Measurements from ENCODE around the gene EP300. TPM values are rescaled to one million over a fixed set of nuclear protein-coding genes. Genes with fewer than 3 reads are reported as not detected.

The EP300 gene
- total and polyA plus RNA-seq, 2 of the 8 experiments (the other 6 are each of a cell fraction or from before 2014, with no cell fraction given), result 39.5 to 109 TPM

GRCh38 chr22:41191467-41191866 is 99.1 kb downstream of the EP300 start:
- ChIA-PET CTCF (ENCODE audit: partially characterized antibody) (interaction anchor here (1.4 to 3.4 kb wide), 5 partner anchors 9 to 46 kb away, joined by 4 to 17 read pairs (median 10); no protein-coding TSS in a partner anchor), POLR2A (ENCODE audit: partially characterized antibody) (interaction anchor here (1.1 to 6.4 kb wide), 3 partner anchors 10 to 46 kb away, joined by 3 to 30 read pairs (median 5); no protein-coding TSS in a partner anchor)
- no peak overlapping the region for H3K4me3 ChIP-seq (ENCODE audit: extremely low read depth in 1 of 4, insufficient read depth in 2 of 4, low read depth in 3 of 4, low read length in 4 of 4)
- H3K23me2 ChIP-seq (ENCODE audit: low read depth, low read length), result peaks cover 2% of the 10 kb centered on the region; the same call in 1 of the 2 replicates
- no peaks in the 10 kb centered on the region for H3K4me1 ChIP-seq (replicated peaks in 1 of 4; ENCODE audit: control insufficient read depth in 3 of 4, insufficient read depth in 4 of 4, low read length in 3 of 4)
- no peaks in the 10 kb centered on the region for H3K79me2 ChIP-seq (ENCODE audit: control insufficient read depth in 1 of 2, insufficient read depth in 2 of 2, low read length in 2 of 2)
- no peak for DNase-seq (ENCODE audit: low read depth in 1 of 2, low spot score in 2 of 2)
- no peak overlapping the region for H2BK12ac ChIP-seq (ENCODE audit: low read depth, low read length)
- H3K14ac ChIP-seq (ENCODE audit: insufficient read length), result no peak overlapping the region
- no peak overlapping the region for H3K9ac ChIP-seq (replicated peaks in 1 of 4; ENCODE audit: extremely low read depth in 1 of 4, low read depth in 3 of 4, low read length in 3 of 4)
- no peak overlapping the region for H3K4ac ChIP-seq (replicated peaks; ENCODE audit: insufficient read length, low read depth, low read length)
- H2BK5ac ChIP-seq (ENCODE audit: low read depth, low read length), result no peak overlapping the region
- no peak overlapping the region for H2AK5ac ChIP-seq (ENCODE audit: low read depth, low read length)
- H4K8ac ChIP-seq (ENCODE audit: extremely low read depth, insufficient read depth, low read length), result no peak overlapping the region
- no peaks in the 10 kb centered on the region for H3K9me3 ChIP-seq (ENCODE audit: insufficient read depth in 2 of 2, low read depth in 1 of 2, low read length in 1 of 2)
- H3K27ac ChIP-seq (ENCODE audit: low read depth, low read length), result no peak overlapping the region
- H3K36me3 ChIP-seq (ENCODE audit: control insufficient read depth in 2 of 4, insufficient read depth in 4 of 4, low read length in 3 of 4), result no peaks in the 10 kb centered on the region; a peak in 1 of 8 replicates
- H3K18ac ChIP-seq (ENCODE audit: extremely low read depth, low read length), result no peak overlapping the region
- peaks cover 0 to 1% (median under 1%) of the 10 kb centered on the region in 4 experiments; a peak in 6 of 7 replicates for H3K27me3 ChIP-seq (replicated peaks in 1 of 4; ENCODE audit: control insufficient read depth in 3 of 4, extremely low read depth in 1 of 4, insufficient read depth in 3 of 4, low read length in 3 of 4)
- H2BK15ac ChIP-seq (ENCODE audit: low read length), result no peak overlapping the region
- H2BK20ac ChIP-seq (ENCODE audit: low read length), result no peak overlapping the region
- no peaks in the 10 kb centered on the region for H4K20me1 ChIP-seq (replicated peaks in 1 of 2; ENCODE audit: control insufficient read depth in 1 of 2, insufficient read depth in 2 of 2, low read length in 2 of 2)
- no peak overlapping the region for H2BK120ac ChIP-seq (replicated peaks; ENCODE audit: low read depth, low read length)
- H3K4me2 ChIP-seq (ENCODE audit: insufficient read depth in 1 of 2, low read depth in 2 of 2, low read length in 2 of 2), result no peak overlapping the region
- H4K91ac ChIP-seq (replicated peaks; ENCODE audit: insufficient read length, low read length), result no peak overlapping the region
- TF ChIP-seq SP4 (IDR thresholded peaks at IDR 0.05; ENCODE audit: low read length), result no peak
- TF ChIP-seq MAFK (IDR thresholded peaks at IDR 0.05; ENCODE audit: low read depth, low read length), result no peak
- TF ChIP-seq SP2 (IDR thresholded peaks at IDR 0.05; ENCODE audit: low read length), result no peak
- no peak for TF ChIP-seq PHF8 (conservative IDR thresholded peaks at IDR 0.05; ENCODE audit: low read depth, low read length)
- TF ChIP-seq POU5F1 (IDR thresholded peaks at IDR 0.05; ENCODE audit: low read depth, low read length), result no peak
- TF ChIP-seq KDM4A (IDR thresholded peaks at IDR 0.05; ENCODE audit: low read depth, low read length, severe bottlenecking), result no peak
- no peak for TF ChIP-seq JUND (IDR thresholded peaks at IDR 0.05; ENCODE audit: low read length)
- TF ChIP-seq BCL11A (IDR thresholded peaks at IDR 0.05; ENCODE audit: low read depth in 2 of 2, low read length in 2 of 2), result no peak
- no peak for TF ChIP-seq SUZ12 (IDR thresholded peaks at IDR 0.05; ENCODE audit: low read length)
- no peak for TF ChIP-seq SP1 (IDR thresholded peaks at IDR 0.05; ENCODE audit: low read depth, low read length)
- no peak for TF ChIP-seq TCF12 (IDR thresholded peaks at IDR 0.05; ENCODE audit: low read depth, low read length)
- TF ChIP-seq SIRT6 (IDR thresholded peaks at IDR 0.05; ENCODE audit: low read length), result no peak
- TF ChIP-seq ASH2L (IDR thresholded peaks at IDR 0.05; ENCODE audit: low read length), result no peak
- no peak overlapping the region for H3K56ac ChIP-seq (replicated peaks; ENCODE audit: insufficient read length, low read depth, low read length)
- H2AFZ ChIP-seq (ENCODE audit: low read length), result no peak overlapping the region
- H3K23ac ChIP-seq (ENCODE audit: insufficient read length), result no peak overlapping the region
- FAIRE-seq, result no peak
- H3K79me1 ChIP-seq (ENCODE audit: low read depth, low read length), result no peaks in the 10 kb centered on the region
- no peak overlapping the region for H4K5ac ChIP-seq (ENCODE audit: insufficient read length, low read depth, low read length)
- 79% methylated on average over 2 of the region's 2 CpGs; no CpG with 5 or more reads in 1 of the 2 experiments for WGBS, 2 experiments (ENCODE audit: extremely low coverage in 1 of 2, insufficient coverage in 1 of 2, insufficient read length in 1 of 2, insufficient replicate concordance in 2 of 2, low coverage in 1 of 2, low lambda C conversion rate in 2 of 2, missing lambda C conversion rate in 1 of 2)
